Mesenchymal stem cell (in vitro differentiated cells and primary cell): ENCODE results near the gene PRMT1.

Experiments used
- DNase-seq: peaks from one replicate; pipeline ENCODE4 v3.0.0-alpha.2; 2013
- H2AFZ ChIP-seq: one replicate; pipeline ENCODE4 v1.6.1; 2013; ENCODE audit warnings: low read depth, mild to moderate bottlenecking, control low read depth, inconsistent platforms, low read length, moderate library complexity
- H2AK5ac ChIP-seq: 2 replicates; pipeline ENCODE4 v1.6.1; 2013; ENCODE audit warnings: low read length, moderate library complexity, mild to moderate bottlenecking, inconsistent platforms; ENCODE audit not compliant: severe bottlenecking
- H2BK120ac ChIP-seq: one replicate; pipeline ENCODE4 v1.6.1; 2013; ENCODE audit warnings: low read depth, mild to moderate bottlenecking, inconsistent platforms, low read length, moderate library complexity
- H2BK12ac ChIP-seq, 2 experiments: one replicate each; pipeline ENCODE4 v1.6.1; 2013; ENCODE audit warnings: inconsistent platforms in 2 of 2, low read length in 2 of 2, mild to moderate bottlenecking in 2 of 2, moderate library complexity in 2 of 2, control low read depth in 1 of 2
- H2BK15ac ChIP-seq: one replicate; pipeline ENCODE4 v1.6.1; 2013; ENCODE audit warnings: mild to moderate bottlenecking, low read depth, inconsistent platforms; ENCODE audit not compliant: poor library complexity, severe bottlenecking
- H2BK5ac ChIP-seq: 2 replicates; pipeline ENCODE4 v1.6.1; 2013; ENCODE audit warnings: low read depth, mild to moderate bottlenecking, low read length, control low read depth, inconsistent platforms; ENCODE audit not compliant: poor library complexity, severe bottlenecking
- H3K14ac ChIP-seq, 2 experiments: one replicate each; pipeline ENCODE4 v1.6.1; 2013; ENCODE audit warnings: inconsistent platforms in 2 of 2, low read length in 2 of 2, control low read depth in 1 of 2, mild to moderate bottlenecking in 1 of 2, moderate library complexity in 1 of 2
- H3K18ac ChIP-seq, 2 experiments: one replicate each; pipeline ENCODE4 v1.6.1; 2013; ENCODE audit warnings: inconsistent platforms in 2 of 2, low read length in 2 of 2, control low read depth in 1 of 2, low read depth in 1 of 2, mild to moderate bottlenecking in 1 of 2
- H3K23ac ChIP-seq, 2 experiments: one replicate each; pipeline ENCODE4 v1.6.1; 2013; ENCODE audit warnings: inconsistent platforms in 2 of 2, low read length in 2 of 2, mild to moderate bottlenecking in 2 of 2, moderate library complexity in 2 of 2, control low read depth in 1 of 2
- H3K27ac ChIP-seq: 2 replicates; pipeline ENCODE4 v1.5.1; 2013; ENCODE audit warnings: mild to moderate bottlenecking, moderate library complexity, low read length, control low read depth, inconsistent platforms; ENCODE audit not compliant: poor library complexity, severe bottlenecking
- H3K27me3 ChIP-seq, 2 experiments: 2 replicates each; pipeline versions ENCODE4 v1.6.1 to v1.7.0; 2013; ENCODE audit warnings: low read length in 2 of 2, mild to moderate bottlenecking in 2 of 2, moderate library complexity in 2 of 2, control low read depth in 1 of 2, inconsistent platforms in 1 of 2; ENCODE audit not compliant: control insufficient read depth in 1 of 2, insufficient read depth in 1 of 2
- H3K36me3 ChIP-seq, 2 experiments: 2 replicates each; pipeline versions ENCODE4 v1.6.1 to v1.7.0; 2013; ENCODE audit warnings: low read length in 2 of 2, control low read depth in 1 of 2, inconsistent platforms in 1 of 2, low read depth in 1 of 2, mild to moderate bottlenecking in 1 of 2; ENCODE audit not compliant: insufficient read depth in 2 of 2, control insufficient read depth in 1 of 2
- H3K4ac ChIP-seq, 2 experiments: one replicate each; pipeline ENCODE4 v1.6.1; 2013; ENCODE audit warnings: inconsistent platforms in 2 of 2, low read length in 2 of 2, mild to moderate bottlenecking in 2 of 2, moderate library complexity in 2 of 2, control low read depth in 1 of 2, low read depth in 1 of 2
- H3K4me1 ChIP-seq: 2 replicates; pipeline ENCODE4 v1.6.1; 2013; ENCODE audit warnings: low read depth, low read length, control low read depth; ENCODE audit not compliant: control insufficient read depth, insufficient read depth
- H3K4me2 ChIP-seq: 2 replicates; pipeline ENCODE4 v1.6.1; 2013; ENCODE audit warnings: low read length, mild to moderate bottlenecking, inconsistent platforms; ENCODE audit not compliant: poor library complexity, severe bottlenecking
- H3K4me3 ChIP-seq, 2 experiments: 2 replicates each; pipeline versions ENCODE4 v1.5.1 to v1.7.0; 2013; ENCODE audit warnings: low read length in 2 of 2, mild to moderate bottlenecking in 2 of 2, control low read depth in 1 of 2, low read depth in 1 of 2; ENCODE audit not compliant: insufficient read depth in 1 of 2
- H3K79me1 ChIP-seq: replicated peaks from 2 replicates; pipeline ENCODE4 v1.6.1; 2013; ENCODE audit warnings: mild to moderate bottlenecking, control low read depth, low read length, inconsistent platforms; ENCODE audit not compliant: poor library complexity, severe bottlenecking
- H3K9ac ChIP-seq: 2 replicates; pipeline ENCODE4 v1.7.0; 2013; ENCODE audit warnings: mild to moderate bottlenecking, low read length, moderate library complexity
- H3K9me3 ChIP-seq: 2 replicates; pipeline ENCODE4 v1.7.0; 2013; ENCODE audit warnings: mild to moderate bottlenecking, low read length; ENCODE audit not compliant: control insufficient read depth
- H4K8ac ChIP-seq: one replicate; pipeline ENCODE4 v1.6.1; 2013; ENCODE audit warnings: inconsistent platforms, mild to moderate bottlenecking, low read length, moderate library complexity
- H4K91ac ChIP-seq: one replicate; pipeline ENCODE4 v1.6.1; 2013; ENCODE audit warnings: mild to moderate bottlenecking, low read length, inconsistent platforms
- WGBS: methylation state at CpG from one replicate; pipeline ENCODE4 v1.1.7; 2013; ENCODE audit warnings: mixed read lengths; 5-methylcytosine and 5-hydroxymethylcytosine counted together

Gene PRMT1

DNA sequence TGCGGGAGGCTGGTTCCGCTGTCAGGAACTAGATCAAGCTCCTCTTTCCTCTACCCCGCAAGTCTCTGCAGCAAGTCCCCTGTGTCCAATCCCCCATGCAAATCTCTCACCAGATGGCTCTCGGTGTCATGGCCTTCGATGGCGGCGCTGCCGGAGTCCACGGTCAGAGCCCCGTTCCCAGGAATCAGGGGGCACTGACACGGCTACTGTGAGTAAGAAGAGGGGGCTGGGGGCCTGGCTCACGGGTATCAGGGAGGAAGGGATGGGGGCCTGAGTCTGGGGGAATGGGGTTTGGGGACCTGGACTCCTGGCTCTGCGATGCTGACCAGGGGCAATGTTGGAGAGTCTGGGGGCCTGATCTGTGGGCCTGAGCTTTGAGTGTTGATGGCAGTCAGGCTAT is 31.1 kb upstream of the PRMT1 start:
- Histone ChIP-seq H3K27me3 (no peaks in the 10 kb centered on the region), H2BK5ac (no peak overlapping the region), H2AFZ (no peak overlapping the region), H3K9ac (no peak overlapping the region), H3K23ac (no peak overlapping the region), H4K8ac (no peak overlapping the region), H3K18ac (no peak overlapping the region), H3K36me3 (peaks cover 52 to 55% of the 10 kb centered on the region in 2 experiments), H3K4me2 (no peak overlapping the region), H3K4ac (no peak overlapping the region), H3K27ac (no peak overlapping the region), H2BK120ac (no peak overlapping the region), H3K9me3 (no peaks in the 10 kb centered on the region), H2AK5ac (no peak overlapping the region), H3K4me1 (peaks cover 18% of the 10 kb centered on the region), H4K91ac (no peak overlapping the region), H2BK12ac (no peak overlapping the region), H3K4me3 (no peak overlapping the region), H3K14ac (no peak overlapping the region), H2BK15ac (no peak overlapping the region), H3K79me1 (peaks cover 14% of the 10 kb centered on the region)
- DNase-seq = no peak
- over 99% methylated on average over 13 of the region's 13 CpGs for WGBS

GRCh38 chr19:49646586-49646985 is 30.5 kb upstream of the PRMT1 start:
- peaks cover 18% of the 10 kb centered on the region for H3K4me1 ChIP-seq
- WGBS = 97% methylated on average over 17 of the region's 17 CpGs
- no peak overlapping the region for H3K4me3 ChIP-seq
- H2BK12ac ChIP-seq = no peak overlapping the region
- no peak overlapping the region for H3K18ac ChIP-seq
- no peak overlapping the region for H3K9ac ChIP-seq
- no peak overlapping the region for H4K8ac ChIP-seq
- H3K4me2 ChIP-seq = no peak overlapping the region
- no peak overlapping the region for H3K4ac ChIP-seq
- H2BK5ac ChIP-seq = no peak overlapping the region
- no peak overlapping the region for H2BK120ac ChIP-seq
- no peak overlapping the region for H2AK5ac ChIP-seq
- H3K79me1 ChIP-seq = peaks cover 17% of the 10 kb centered on the region
- DNase-seq = no peak
- H3K36me3 ChIP-seq = peaks cover 52 to 61% of the 10 kb centered on the region in 2 experiments
- no peaks in the 10 kb centered on the region for H3K27me3 ChIP-seq
- no peak overlapping the region for H3K23ac ChIP-seq
- no peak overlapping the region for H2AFZ ChIP-seq
- H3K27ac ChIP-seq = no peak overlapping the region
- no peak overlapping the region for H4K91ac ChIP-seq
- no peak overlapping the region for H3K14ac ChIP-seq
- no peaks in the 10 kb centered on the region for H3K9me3 ChIP-seq
- no peak overlapping the region for H2BK15ac ChIP-seq

GRCh38 chr19:49651029-49651819 is 25.8 kb upstream of the PRMT1 start:
- 98% methylated on average over 49 of the region's 72 CpGs for WGBS
- Histone ChIP-seq H3K23ac (no peak overlapping the region), H3K9me3 (no peaks in the 10 kb centered on the region), H3K79me1 (peaks cover 48% of the 10 kb centered on the region), H3K14ac (no peak overlapping the region), H3K4me1 (peaks cover 4% of the 10 kb centered on the region), H3K4me2 (no peak overlapping the region), H3K27ac (no peak overlapping the region), H2BK15ac (no peak overlapping the region), H2BK5ac (no peak overlapping the region), H2AFZ (no peak overlapping the region), H4K91ac (no peak overlapping the region), H3K4ac (no peak overlapping the region), H3K18ac (no peak overlapping the region), H2BK12ac (no peak overlapping the region), H2BK120ac (no peak overlapping the region), H2AK5ac (no peak overlapping the region), H3K9ac (no peak overlapping the region), H3K27me3 (no peaks in the 10 kb centered on the region), H3K36me3 (peaks cover 72 to 91% of the 10 kb centered on the region in 2 experiments), H4K8ac (no peak overlapping the region), H3K4me3 (no peak overlapping the region)
- DNase-seq = no peak

GRCh38 chr19:49651820-49652550 is 25.1 kb upstream of the PRMT1 start:
- no peak overlapping the region for H2BK15ac ChIP-seq
- DNase-seq = no peak
- no peak overlapping the region for H3K27ac ChIP-seq
- no peak overlapping the region for H3K4me2 ChIP-seq
- no peak overlapping the region for H4K8ac ChIP-seq
- H3K36me3 ChIP-seq = peaks cover 72 to 91% of the 10 kb centered on the region in 2 experiments
- H2AFZ ChIP-seq = no peak overlapping the region
- H3K4me1 ChIP-seq = peaks cover 4% of the 10 kb centered on the region
- no peak overlapping the region for H3K23ac ChIP-seq
- H3K14ac ChIP-seq = no peak overlapping the region
- H3K4ac ChIP-seq = no peak overlapping the region
- H3K9ac ChIP-seq = no peak overlapping the region
- H3K79me1 ChIP-seq = peaks cover 47% of the 10 kb centered on the region
- no peak overlapping the region for H2BK12ac ChIP-seq
- no peak overlapping the region for H3K18ac ChIP-seq
- H2AK5ac ChIP-seq = no peak overlapping the region
- H3K9me3 ChIP-seq = no peaks in the 10 kb centered on the region
- H4K91ac ChIP-seq = no peak overlapping the region
- no peaks in the 10 kb centered on the region for H3K27me3 ChIP-seq
- no peak overlapping the region for H3K4me3 ChIP-seq
- H2BK120ac ChIP-seq = no peak overlapping the region
- no peak overlapping the region for H2BK5ac ChIP-seq
- whole genome bisulfite sequencing = 98% methylated on average over 91 of the region's 110 CpGs
